GM21717 (cell line): Measurements from ENCODE around the gene CSNK2B.

Experiments used
- ATAC-seq: cut with Tn5 transposase; IDR thresholded peaks from one replicate; pipeline ENCODE4 v1.9.1; 2021; ENCODE audit warnings: mild to moderate bottlenecking, moderate library complexity; ENCODE audit not compliant: unreplicated experiment

CSNK2B gene

DNA sequence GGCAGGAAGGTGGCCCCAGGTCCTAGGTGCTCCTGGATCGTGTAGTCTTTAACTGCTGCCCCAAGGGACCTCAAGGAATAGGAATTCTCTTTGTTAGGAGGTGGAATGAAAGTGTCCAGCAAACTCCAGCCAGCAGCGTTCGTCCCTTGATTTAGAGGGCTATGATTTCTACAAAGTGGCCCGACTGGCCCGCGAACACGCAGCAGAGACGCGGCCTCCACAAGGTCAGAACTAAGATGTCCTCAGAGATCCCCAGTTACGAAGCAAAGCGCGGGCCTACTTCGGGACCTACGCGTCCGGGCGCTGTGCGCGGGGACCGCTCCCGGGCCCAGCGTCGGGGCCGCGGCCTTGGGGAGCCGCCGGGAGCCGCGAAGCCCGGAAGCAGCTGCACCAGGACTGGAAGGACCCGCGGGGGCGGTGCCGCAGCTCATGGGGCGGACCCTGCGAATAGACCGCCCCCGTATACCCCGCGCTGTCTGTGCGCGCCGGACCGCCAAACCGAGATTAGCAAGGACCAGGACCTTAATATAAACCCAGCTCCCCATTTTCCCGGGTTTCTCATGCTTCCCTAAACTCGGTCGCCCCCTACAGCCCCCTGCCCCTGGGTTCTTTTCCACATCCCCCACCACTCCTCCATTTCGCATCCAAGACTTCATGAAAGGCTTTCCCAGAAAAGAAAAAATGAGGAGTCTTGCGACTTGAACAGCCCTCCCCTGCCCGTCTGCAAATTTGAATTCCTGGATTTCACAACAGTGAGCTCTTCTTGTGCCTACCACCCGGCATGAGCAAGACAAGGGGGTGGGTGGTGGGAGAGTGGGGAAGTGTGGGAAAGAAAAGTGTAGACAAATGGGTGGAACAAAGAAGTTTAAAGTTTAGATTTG is 5.3 kb upstream of the CSNK2B start, which contains the start of gene C6orf47:
TSS of gene C6orf47 (minus strand) at position 398 of the 881 bp plus-strand sequence. CDS start 831 bp downstream, outside the sequence.
- no peak for ATAC-seq

DNA sequence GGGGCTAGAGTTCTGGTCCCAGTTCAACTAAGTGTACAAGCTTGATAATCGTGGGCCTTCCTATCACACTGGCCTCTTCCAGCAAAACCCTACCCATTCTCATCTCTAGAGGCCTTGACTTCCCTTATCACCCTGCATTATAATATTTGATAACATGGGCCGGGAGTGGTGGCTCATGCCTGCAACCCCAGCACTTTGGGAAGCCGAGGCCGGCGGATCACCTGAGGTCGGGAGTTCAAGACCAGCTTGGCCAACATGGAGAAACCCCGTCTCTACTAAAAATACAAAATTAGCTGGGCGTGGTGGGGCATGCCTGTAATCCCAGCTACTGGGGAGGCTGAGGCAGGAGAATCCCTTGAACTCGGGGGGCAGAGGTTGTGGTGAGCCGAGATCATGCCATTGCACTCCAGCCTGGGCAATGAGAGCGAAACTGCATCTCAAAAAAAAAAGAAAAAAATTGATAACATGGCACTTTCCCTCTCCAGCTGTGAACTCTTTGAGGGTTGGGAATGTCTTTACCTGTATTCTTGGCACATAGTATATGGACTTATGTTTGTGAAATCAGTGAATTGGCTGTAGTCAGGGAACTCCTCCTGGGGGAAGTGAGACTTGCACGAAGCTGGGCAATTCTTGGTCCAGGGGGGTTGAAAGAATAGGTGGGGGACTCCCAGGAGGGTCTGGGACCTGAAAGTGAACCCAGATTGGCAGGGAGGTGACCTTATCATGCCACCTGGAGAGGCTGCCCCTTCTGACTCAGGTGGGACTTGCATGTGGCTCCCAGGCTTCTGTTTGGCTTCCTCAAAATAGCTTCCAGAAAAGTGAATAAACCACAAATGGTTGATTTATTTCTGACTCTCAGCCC is 4.4 kb upstream of the CSNK2B start:
- no peak for ATAC-seq

- ATAC-seq, result no peak
Observed at GRCh38 chr6:31662124-31662723, 3.7 kb upstream of the CSNK2B start.

DNA sequence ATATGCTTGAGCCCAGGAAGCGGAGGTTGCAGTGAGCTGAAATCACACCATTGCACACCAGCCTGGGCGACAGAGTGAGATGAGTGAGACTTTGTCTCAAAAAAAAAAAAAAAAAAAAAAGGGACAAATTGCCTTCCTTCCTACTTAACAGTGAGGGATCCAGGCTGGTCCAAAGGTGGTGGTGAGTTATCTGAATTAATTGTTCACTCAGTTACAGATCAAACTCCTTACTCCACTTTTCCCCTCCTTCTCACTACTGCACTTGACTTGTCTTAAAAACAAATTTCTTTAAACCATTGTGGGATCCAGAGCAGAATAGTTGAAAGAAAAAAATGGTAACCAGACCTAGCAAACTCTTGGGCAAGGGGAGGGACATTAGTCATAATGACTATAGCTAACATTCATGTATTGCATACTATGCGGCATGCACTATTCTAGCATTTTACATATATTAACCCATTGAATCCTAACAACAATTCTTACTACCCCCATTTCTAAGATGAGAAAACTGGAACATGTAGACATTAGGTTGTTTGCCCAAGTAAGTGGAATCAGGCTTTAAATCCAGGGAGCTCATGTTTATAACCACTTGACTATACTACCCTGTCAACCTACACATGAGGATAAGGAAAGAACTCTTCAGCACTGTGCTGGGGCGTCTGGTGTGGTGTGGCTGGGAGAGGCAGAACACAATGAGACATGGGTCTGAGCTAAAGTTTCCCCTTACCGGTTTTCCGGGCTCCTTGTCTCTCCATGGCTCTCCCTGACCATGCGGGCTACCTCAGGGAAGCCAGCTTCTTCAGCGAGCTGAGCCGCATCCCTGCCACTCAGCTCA is 2.5 kb upstream of the CSNK2B start:
- ATAC-seq, result no peak

GRCh38 chr6:31663961-31664789 is 1.7 kb upstream of the CSNK2B start:
- ATAC-seq, result no peak

DNA sequence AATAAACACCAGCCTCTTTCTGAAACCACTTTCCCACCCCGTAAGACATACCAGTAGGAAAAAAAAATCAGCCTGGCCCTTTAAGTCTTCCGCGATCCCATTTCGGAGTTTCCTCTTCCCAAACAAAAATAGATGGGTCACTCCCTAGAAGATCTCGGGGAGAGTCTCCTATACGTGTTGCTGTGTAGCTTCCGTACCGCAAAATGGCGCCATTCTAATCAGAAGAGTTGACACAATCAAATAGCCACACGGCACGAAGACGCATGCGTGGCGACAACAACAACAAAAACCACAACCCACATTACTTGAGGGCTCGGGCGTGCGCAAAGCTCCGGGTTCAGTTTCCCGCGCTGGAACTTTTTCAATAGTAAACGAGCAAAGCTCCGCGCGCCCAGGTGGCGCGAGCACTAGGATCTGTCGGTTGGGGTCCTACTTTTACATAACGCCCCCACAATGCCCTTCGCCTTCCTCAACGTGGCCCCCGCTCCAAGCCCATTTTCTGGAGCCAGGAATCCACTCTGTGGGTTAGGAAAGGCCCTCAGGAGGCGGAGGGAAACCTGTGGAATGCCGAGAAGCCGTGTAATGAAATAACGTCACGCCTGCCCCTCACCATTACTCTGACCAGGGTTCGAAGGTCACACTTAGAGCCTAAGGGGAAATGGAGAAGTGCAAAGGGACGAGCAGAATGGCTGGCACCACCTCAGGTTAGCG is 935 bp upstream of the CSNK2B start, which contains the start of gene GPANK1:
TSS of gene GPANK1 (minus strand) at position 208 of the 711 bp plus-strand sequence. CDS start 519 bp downstream, outside the sequence.
- ATAC-seq, result no peak

- ATAC-seq, result no peak
Observed at GRCh38 chr6:31666337-31666965, 571 bp downstream of the CSNK2B start.

- no peak for ATAC-seq
Observed at GRCh38 chr6:31669676-31670075, 3.8 kb downstream of the CSNK2B start, which contains the start of gene LY6G5B. Gene LY6G5B, plus strand, starts transcription at chr6:31669976. Its CDS starts 975 bp downstream, at chr6:31670951.

DNA sequence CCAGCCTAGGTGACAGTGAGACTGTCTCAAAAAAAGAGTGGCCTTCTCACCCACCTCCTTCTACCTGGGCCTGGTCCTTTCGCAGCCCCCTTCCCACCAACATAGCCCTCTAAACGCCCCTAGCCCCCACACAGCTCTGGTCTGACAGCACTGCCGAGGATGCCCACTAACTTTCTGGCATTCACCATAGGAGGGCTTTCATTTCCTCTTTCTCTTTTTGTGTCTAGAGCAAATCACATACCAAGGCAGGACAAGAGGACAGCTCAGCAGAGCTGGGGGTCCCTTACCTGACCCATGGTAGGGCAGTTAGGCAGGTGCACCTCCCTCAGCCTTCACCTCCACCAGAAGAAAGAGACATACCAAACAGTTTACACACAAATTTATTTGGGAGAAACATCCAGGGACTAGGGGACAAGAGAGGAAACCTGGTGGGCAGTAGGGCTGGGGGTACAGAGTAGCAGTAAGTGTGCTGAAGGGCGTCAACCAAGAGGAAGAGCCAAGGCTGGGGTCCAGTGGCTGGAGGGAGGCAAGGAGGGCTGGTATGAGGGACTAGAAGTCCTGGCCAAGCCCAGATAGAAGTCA is 10.5 kb downstream of the CSNK2B start:
- no peak for ATAC-seq

DNA sequence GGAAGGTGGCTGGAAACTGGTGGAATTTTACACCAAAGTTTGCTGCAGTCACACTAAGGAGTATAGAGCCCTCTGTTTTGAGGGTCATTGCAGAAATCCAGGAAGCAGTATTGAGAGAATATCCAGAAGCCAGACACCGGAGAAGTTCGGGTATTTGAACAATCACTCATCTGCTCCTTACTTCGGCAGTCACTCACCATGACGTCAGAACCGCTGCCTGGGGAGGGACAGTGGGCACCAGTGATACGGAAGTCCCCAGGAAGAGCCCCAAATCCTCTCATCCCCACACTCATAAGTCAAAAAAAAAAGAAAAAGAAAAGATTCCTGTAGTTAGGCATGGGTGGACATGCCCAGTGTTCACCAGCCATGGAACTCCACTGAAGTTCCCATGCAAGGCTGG is 11.0 kb downstream of the CSNK2B start:
- ATAC-seq, result no peak

DNA sequence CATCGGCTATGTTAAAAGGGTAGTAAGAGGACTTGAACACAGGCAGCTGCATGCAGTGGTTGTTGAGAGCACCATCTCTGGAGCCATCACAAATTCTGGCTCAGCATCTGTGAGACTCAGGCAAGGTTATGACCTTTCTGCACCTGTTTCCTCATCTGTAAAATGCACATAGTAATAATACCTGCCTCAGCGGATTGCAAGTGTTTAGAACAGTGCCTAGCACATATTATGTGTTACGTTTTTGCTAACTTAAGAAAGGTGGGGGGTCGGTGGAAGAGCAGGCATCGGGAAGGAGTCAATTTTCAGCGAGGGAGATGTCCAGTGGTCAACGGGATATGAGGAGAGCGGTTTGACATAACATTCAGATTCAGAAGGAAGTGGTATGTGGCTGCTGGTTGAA is 12.1 kb downstream of the CSNK2B start:
- no peak for ATAC-seq

DNA sequence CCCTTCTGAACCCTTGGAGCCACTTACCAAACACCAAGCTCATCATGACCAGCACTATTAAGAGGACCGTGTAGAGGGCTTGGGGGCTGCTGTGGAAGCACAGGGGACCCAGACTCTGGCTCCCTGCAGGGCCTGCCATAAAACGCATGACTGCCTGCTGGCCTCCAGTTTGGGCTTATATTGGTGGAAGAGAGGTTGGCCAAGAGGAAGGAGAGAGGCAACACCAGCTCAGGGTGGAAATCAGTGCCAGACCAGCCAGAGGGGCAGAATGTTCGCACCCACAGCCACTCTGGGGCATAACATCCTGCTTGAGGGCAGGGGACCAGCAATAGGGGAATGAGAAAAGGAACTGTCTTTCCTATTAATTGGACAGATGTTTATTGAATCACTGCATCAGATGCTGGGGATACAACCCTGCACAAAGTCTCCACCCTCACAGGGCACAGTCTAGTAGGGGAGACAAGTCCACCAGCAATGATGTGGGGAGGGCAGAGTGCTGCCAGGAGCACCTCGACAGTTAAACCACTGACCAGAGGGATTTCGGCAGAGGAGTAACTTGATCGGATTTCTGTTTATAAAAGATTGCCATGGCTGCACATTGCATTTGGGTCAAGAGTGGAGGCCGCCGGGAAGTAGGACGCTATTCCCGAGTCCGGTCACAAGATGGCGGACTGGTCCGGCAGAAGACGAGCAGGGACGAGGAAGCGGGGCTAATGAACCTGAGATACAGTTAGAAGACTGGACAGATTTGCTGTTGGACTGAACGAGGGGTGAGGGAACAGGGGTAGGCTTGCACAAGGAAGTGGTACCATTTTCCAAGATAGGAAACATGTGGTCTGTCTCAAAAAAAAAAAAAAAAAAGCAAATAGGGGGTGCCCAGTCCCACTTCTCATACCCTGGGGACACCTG is 14.6 kb downstream of the CSNK2B start, which contains the start of gene LY6G5C:
TSS of gene LY6G5C (minus strand) at position 842 of the 909 bp plus-strand sequence. CDS start at position 148, 694 bp downstream.
- ATAC-seq, result no peak

DNA sequence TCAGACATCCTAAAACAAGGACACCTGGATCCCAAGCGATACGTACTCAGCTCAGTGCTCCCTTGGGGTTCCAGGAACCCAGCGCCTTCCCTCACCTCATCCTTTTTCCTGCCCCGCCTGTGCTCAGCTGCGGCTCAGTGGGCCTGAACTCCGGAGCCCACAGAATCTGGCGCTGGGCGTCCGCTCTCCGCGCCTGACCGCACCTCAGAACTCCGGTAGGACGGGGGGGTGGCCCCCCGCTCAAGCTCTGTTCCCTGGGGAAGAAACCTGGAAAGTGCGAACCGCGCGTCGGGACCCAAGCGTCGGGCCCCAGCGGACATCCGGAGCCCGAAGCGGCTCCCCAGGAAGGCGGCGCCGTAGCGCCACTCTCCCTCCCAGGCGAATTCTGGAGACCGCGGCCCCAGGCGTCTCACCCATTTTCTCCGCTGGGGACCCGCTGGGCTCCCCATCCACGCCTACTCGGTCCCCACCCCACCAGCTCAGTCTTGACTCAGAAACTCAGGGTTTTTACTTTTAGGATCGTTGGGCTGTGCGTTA is 15.3 kb downstream of the CSNK2B start:
- ATAC-seq, result no peak

DNA sequence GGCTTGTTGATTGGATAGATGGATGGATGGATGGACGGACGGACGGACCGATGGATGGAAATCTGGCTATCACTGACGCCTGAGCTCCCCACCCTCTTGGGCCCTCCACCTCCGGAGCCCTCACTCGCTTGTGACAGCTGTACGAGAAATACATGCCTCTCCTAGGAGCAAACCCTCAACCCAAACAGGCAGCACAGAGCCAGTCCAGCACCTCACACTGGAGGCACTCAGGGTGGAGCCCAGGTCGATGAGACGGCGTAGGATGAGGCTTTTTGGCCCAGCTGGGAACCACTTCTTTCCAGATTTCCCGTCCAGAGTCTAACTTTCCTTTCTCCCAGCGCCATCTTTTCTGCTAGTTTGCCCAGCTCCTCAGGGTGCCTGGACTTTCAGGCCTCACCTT is 17.7 kb downstream of the CSNK2B start:
- no peak for ATAC-seq

DNA sequence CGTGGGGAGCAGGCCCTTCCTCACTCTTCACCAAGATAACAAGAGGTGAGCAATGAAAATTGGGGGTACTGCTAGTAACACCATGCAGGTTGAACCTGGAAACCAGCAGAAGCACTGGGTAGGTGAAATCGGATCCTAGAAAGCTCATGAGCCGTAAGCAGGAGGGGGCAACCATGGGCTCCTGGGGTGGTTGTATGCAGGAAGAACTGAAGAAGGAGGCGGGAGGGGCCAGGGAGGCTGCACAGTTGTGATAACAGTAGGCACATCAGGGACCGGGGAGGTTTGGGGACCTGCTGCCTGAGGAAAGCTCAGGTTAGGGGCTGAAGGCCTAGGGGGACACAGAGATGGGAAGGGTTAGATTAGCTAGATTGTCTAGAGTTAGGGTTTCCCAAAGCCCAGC is 20.6 kb downstream of the CSNK2B start:
- ATAC-seq, result no peak

DNA sequence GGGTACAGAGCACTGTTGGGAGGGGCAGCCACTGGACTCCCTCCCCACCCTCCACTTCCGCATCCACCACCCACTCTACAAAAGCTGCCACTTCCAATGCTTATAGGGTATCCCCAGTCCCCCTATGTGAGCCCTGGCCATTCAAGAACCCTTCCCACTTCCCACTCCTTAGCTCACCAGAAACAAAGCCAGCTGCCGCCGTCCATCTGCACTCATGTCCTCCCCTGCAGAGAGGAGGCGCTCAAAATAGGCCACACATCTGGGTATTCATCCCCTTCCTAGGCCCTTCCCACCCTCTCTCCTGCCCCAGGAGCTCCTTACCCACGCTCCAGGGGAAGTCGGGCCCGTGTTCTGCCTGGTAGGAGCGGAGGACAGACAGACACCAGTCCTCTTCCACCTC is 21.4 kb downstream of the CSNK2B start:
- ATAC-seq, result no peak
